SJSA1 (cell line): ENCODE results near the gene SEC23A. TPM values are rescaled to one million over a fixed set of nuclear protein-coding genes. Genes with fewer than 3 reads are reported as not detected.

ENCODE experiments used
- total RNA-seq: library from RNA; depleted of rRNA; stranded (reverse); fragments of >200 nt; shearing (Covaris generic); gene quantifications from 2 replicates; pipeline ENCODE4 v1.2.3, GENCODE V29; 2014; rRNA removed

SEC23A gene
- total RNA-seq, 1 experiment from 2014 or later, result 149 TPM

Other genes starting within 250 kb of the SEC23A start
- gene GEMIN2, start 11.1 kb upstream of the SEC23A start, total RNA-seq, result 45.6 and 57.5 TPM in 2 replicates
- gene TRAPPC6B, start 67.1 kb upstream of the SEC23A start, total RNA-seq, result 17.4 and 26.7 TPM in 2 replicates
- 35.4 and 38.7 TPM in 2 replicates for gene PNN, start 72.0 kb upstream of the SEC23A start, total RNA-seq
- gene MIA2, start 130.7 kb upstream of the SEC23A start, total RNA-seq, result 10.4 and 19.2 TPM in 2 replicates